ENCODE results near the gene RBAK.
"Not testable (repeated sequence)": the region's sequence is repeated elsewhere in the genome, so short reads cannot be mapped to it uniquely, and the experiment has no call there.

Gene RBAK

GRCh38 chr7:5045558-5046396 lies at the start of gene RBAK:
Gene RBAK (plus strand): TSS chr7:5045860. CDS start chr7:5048077, 2,217 bp downstream.
- peak; percentile 100 for ATAC-seq
- DNase-seq, result peak; percentile 91

- ATAC-seq (no peak), DNase-seq (no peak)
Observed at GRCh38 chr7:4996696-4997222, 48.9 kb upstream of the RBAK start.

- DNase-seq (no peak), ATAC-seq (no peak)
Observed at GRCh38 chr7:4998244-4998643, 47.4 kb upstream of the RBAK start.

GRCh38 chr7:4998910-4999309 lies 46.8 kb upstream of the RBAK start:
- DNase-seq (no peak), ATAC-seq (no peak)

- DNase-seq (no peak), ATAC-seq (no peak)
Observed at GRCh38 chr7:4999369-4999950, 46.2 kb upstream of the RBAK start.

GRCh38 chr7:5001003-5001402 lies 44.7 kb upstream of the RBAK start:
- DNase-seq (no peak), ATAC-seq (no peak)

- DNase-seq (no peak), ATAC-seq (no peak)
Observed at GRCh38 chr7:5001911-5002310, 43.7 kb upstream of the RBAK start.

GRCh38 chr7:5005066-5005465 lies 40.6 kb upstream of the RBAK start:
- ATAC-seq, result no peak
- no peak for DNase-seq

GRCh38 chr7:5012985-5013384 lies 32.7 kb upstream of the RBAK start:
- ATAC-seq (no peak), DNase-seq (no peak)

- ATAC-seq, DNase-seq: not testable (repeated sequence)
Observed at GRCh38 chr7:5015936-5016335, 29.7 kb upstream of the RBAK start.

GRCh38 chr7:5017626-5018025 lies 28.0 kb upstream of the RBAK start:
- not testable (repeated sequence) for ATAC-seq, DNase-seq

- DNase-seq (no peak), ATAC-seq (no peak)
Observed at GRCh38 chr7:5020098-5020497, 25.6 kb upstream of the RBAK start.

- not testable (repeated sequence) for DNase-seq, ATAC-seq
Observed at GRCh38 chr7:5020976-5021550, 24.6 kb upstream of the RBAK start.

GRCh38 chr7:5023626-5024025 lies 22.0 kb upstream of the RBAK start:
- not testable (repeated sequence) for DNase-seq, ATAC-seq

GRCh38 chr7:5027796-5028410 lies 17.8 kb upstream of the RBAK start:
- DNase-seq, ATAC-seq: not testable (repeated sequence)

GRCh38 chr7:5033186-5033585 lies 12.5 kb upstream of the RBAK start:
- DNase-seq, ATAC-seq: not testable (repeated sequence)

GRCh38 chr7:5035276-5035675 lies 10.4 kb upstream of the RBAK start:
- DNase-seq (no peak), ATAC-seq (no peak)

GRCh38 chr7:5036446-5036845 lies 9.2 kb upstream of the RBAK start:
- ATAC-seq (no peak), DNase-seq (no peak)

- DNase-seq, result no peak
Observed at GRCh38 chr7:5041047-5041446, 4.6 kb upstream of the RBAK start.

GRCh38 chr7:5043661-5044060 lies 2.0 kb upstream of the RBAK start:
- no peak for ATAC-seq

More at GRCh38 chr7:5041047-5041446, 4.6 kb upstream of the RBAK start:
- no peak for ATAC-seq

GRCh38 chr7:5046397-5046732 lies 705 bp downstream of the RBAK start:
- peak; percentile 11 for DNase-seq
- not testable (repeated sequence) for ATAC-seq

More at GRCh38 chr7:5043661-5044060, 2.0 kb upstream of the RBAK start:
- no peak for DNase-seq

- DNase-seq, ATAC-seq: not testable (repeated sequence)
Observed at GRCh38 chr7:5047127-5047526, 1.5 kb downstream of the RBAK start.
